GM12872 (cell line): ENCODE measurements around the gene ANKH.

ENCODE experiments used
- CTCF ChIP-seq: IDR thresholded peaks from 3 replicates; pipeline ENCODE4 v1.5.1; 2011; ENCODE audit warnings: low read depth, mild to moderate bottlenecking, low read length, moderate library complexity; ENCODE audit not compliant: insufficient read depth

Gene ANKH

GRCh38 chr5:14716755-14717752 is 154.5 kb downstream of the ANKH start:
- no peak for TF ChIP-seq CTCF

GRCh38 chr5:14715481-14715880 is 156.1 kb downstream of the ANKH start:
- no peak for TF ChIP-seq CTCF

- TF ChIP-seq CTCF: no peak
Observed at GRCh38 chr5:14714706-14715105, 156.9 kb downstream of the ANKH start.

- no peak for TF ChIP-seq CTCF
Observed at GRCh38 chr5:14713476-14714390, 157.8 kb downstream of the ANKH start.

GRCh38 chr5:14712666-14713065 is 158.9 kb downstream of the ANKH start:
- TF ChIP-seq CTCF: no peak

GRCh38 chr5:14712131-14712530 is 159.4 kb downstream of the ANKH start:
- no peak for TF ChIP-seq CTCF

GRCh38 chr5:14710313-14710994 is 161.1 kb downstream of the ANKH start:
- TF ChIP-seq CTCF: no peak
